SIG-M5 (cell line): ENCODE results near the gene HSD17B3.
"Not testable (repeated sequence)": the region's sequence is repeated elsewhere in the genome, so short reads cannot be mapped to it uniquely, and the experiment has no call there.

ENCODE experiments used
- DNase-seq: peaks from one replicate; lab custom pipeline; 2025; lab: John Stamatoyannopoulos, UW

HSD17B3 gene

GRCh38 chr9:96306958-96307357 lies 5.0 kb upstream of the HSD17B3 start:
- DNase-seq: not testable (repeated sequence)

- no peak for DNase-seq
Observed at GRCh38 chr9:96305171-96305570, 3.2 kb upstream of the HSD17B3 start.

GRCh38 chr9:96304230-96304629 lies 2.3 kb upstream of the HSD17B3 start:
- DNase-seq: no peak

- DNase-seq: no peak
Observed at GRCh38 chr9:96299823-96300222, 2.2 kb downstream of the HSD17B3 start.

- DNase-seq: no peak
Observed at GRCh38 chr9:96294159-96294545, 7.8 kb downstream of the HSD17B3 start.

GRCh38 chr9:96293498-96294158 lies 8.3 kb downstream of the HSD17B3 start:
- no peak for DNase-seq

- no peak for DNase-seq
Observed at GRCh38 chr9:96289392-96289791, 12.6 kb downstream of the HSD17B3 start.

GRCh38 chr9:96281641-96282040 lies 20.3 kb downstream of the HSD17B3 start:
- no peak for DNase-seq

- no peak for DNase-seq
Observed at GRCh38 chr9:96279932-96280331, 22.0 kb downstream of the HSD17B3 start.

- DNase-seq: no peak
Observed at GRCh38 chr9:96274939-96275338, 27.0 kb downstream of the HSD17B3 start.

GRCh38 chr9:96270236-96270744 lies 31.7 kb downstream of the HSD17B3 start:
- DNase-seq: no peak

- no peak for DNase-seq
Observed at GRCh38 chr9:96258967-96259366, 43.0 kb downstream of the HSD17B3 start.

GRCh38 chr9:96256800-96257199 lies 45.2 kb downstream of the HSD17B3 start:
- no peak for DNase-seq

- DNase-seq: no peak
Observed at GRCh38 chr9:96255698-96256097, 46.3 kb downstream of the HSD17B3 start.

GRCh38 chr9:96253059-96253696 lies 48.8 kb downstream of the HSD17B3 start:
- no peak for DNase-seq

GRCh38 chr9:96251451-96251850 lies 50.5 kb downstream of the HSD17B3 start:
- DNase-seq: no peak

- DNase-seq: no peak
Observed at GRCh38 chr9:96249746-96250145, 52.2 kb downstream of the HSD17B3 start.

- no peak for DNase-seq
Observed at GRCh38 chr9:96246267-96246671, 55.7 kb downstream of the HSD17B3 start.

GRCh38 chr9:96245399-96245798 lies 56.6 kb downstream of the HSD17B3 start:
- no peak for DNase-seq

- DNase-seq: no peak
Observed at GRCh38 chr9:96243778-96244177, 58.2 kb downstream of the HSD17B3 start.

- no peak for DNase-seq
Observed at GRCh38 chr9:96242811-96243210, 59.2 kb downstream of the HSD17B3 start.

GRCh38 chr9:96241391-96241809 lies 60.6 kb downstream of the HSD17B3 start:
- DNase-seq: no peak

GRCh38 chr9:96236854-96237550 lies 65.0 kb downstream of the HSD17B3 start:
- no peak for DNase-seq
